ENCODE data around the gene WDR59. TPM values are rescaled to one million over a fixed set of nuclear protein-coding genes. Genes with fewer than 3 reads are reported as not detected.

Gene WDR59
- total and polyA plus RNA-seq, 2 of the 4 experiments (the other 2 are of a cell fraction): 29.4 to 44.6 TPM

DNA sequence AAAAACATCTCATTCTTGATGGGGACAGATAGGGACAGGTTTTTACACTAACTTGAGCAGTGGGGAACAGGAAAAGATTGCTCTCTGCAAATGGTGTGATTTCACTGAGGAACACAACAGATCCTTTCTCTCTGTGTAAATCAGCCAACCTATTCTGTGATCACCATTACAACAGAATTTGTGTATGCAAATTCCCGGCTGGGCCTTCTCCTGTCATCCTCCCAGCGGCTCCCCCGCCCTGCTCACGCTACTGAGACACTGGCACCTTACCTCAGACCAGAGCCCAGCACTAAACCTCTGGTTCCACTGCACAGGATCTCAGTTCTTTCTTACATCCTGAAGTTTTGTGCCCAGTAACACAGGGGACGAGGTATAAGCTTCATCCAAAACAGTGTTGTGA is 113.3 kb downstream of the WDR59 start:
- H2AK9ac ChIP-seq (replicated peaks; ENCODE audit: low read depth, low read length, poor library complexity): no peak overlapping the region
- H3K4me2 ChIP-seq (ENCODE audit: low read depth, low read length): no peak overlapping the region
- H4K20me1 ChIP-seq (ENCODE audit: insufficient read depth, low read length): no peaks in the 10 kb centered on the region
- TF ChIP-seq FOS (IDR thresholded peaks at IDR 0.05; ENCODE audit: low read depth, low read length) (no peak), RFX5 (IDR thresholded peaks at IDR 0.05; ENCODE audit: low read depth, low read length) (no peak), NFE2L2 (IDR thresholded peaks at IDR 0.05; ENCODE audit: low read depth, low read length) (no peak), MXI1 (IDR thresholded peaks at IDR 0.05; ENCODE audit: borderline replicate concordance, low read depth, low read length) (no peak), RCOR1 (IDR thresholded peaks at IDR 0.05; ENCODE audit: insufficient replicate concordance, low read length) (no peak), BHLHE40 (IDR thresholded peaks at IDR 0.05; ENCODE audit: low read depth, low read length) (no peak), POLR2A (IDR thresholded peaks at IDR 0.05; ENCODE audit: low read depth, low read length) (no peak), MAZ (IDR thresholded peaks at IDR 0.05; ENCODE audit: borderline replicate concordance, low read depth, low read length) (no peak), CHD1 (IDR thresholded peaks at IDR 0.05; ENCODE audit: low read depth, low read length) (no peak), SMC3 (IDR thresholded peaks at IDR 0.05; ENCODE audit: low read depth, low read length) (no peak)
- TF ChIP-seq, protein P1, sequence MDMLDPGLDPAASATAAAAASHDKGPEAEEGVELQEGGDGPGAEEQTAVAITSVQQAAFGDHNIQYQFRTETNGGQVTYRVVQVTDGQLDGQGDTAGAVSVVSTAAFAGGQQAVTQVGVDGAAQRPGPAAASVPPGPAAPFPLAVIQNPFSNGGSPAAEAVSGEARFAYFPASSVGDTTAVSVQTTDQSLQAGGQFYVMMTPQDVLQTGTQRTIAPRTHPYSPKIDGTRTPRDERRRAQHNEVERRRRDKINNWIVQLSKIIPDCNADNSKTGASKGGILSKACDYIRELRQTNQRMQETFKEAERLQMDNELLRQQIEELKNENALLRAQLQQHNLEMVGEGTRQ (IDR thresholded peaks at IDR 0.05; ENCODE audit: low read depth, low read length): no peak
- H3K9ac ChIP-seq (ENCODE audit: low read depth, low read length): no peak overlapping the region
- H2BK20ac ChIP-seq (ENCODE audit: low read depth, low read length): no peak overlapping the region
- DNase-seq (no peak), ATAC-seq (ENCODE audit: low read depth) (no peak)
- no peak overlapping the region for H3K4ac ChIP-seq (ENCODE audit: low read depth, low read length)
- no peak overlapping the region for H2AFZ ChIP-seq (replicated peaks; ENCODE audit: low read length, poor library complexity)
- H4K5ac ChIP-seq (ENCODE audit: low read depth, low read length): no peak overlapping the region
- H3K27ac ChIP-seq (ENCODE audit: insufficient read depth, low read length): no peak overlapping the region
- H3K9me3 ChIP-seq (ENCODE audit: control insufficient read depth, insufficient read depth, low read length): no peaks in the 10 kb centered on the region
- H4K91ac ChIP-seq (ENCODE audit: insufficient read depth, low read depth, low read length): no peak overlapping the region
- no peaks in the 10 kb centered on the region for H3K27me3 ChIP-seq (ENCODE audit: control insufficient read depth, insufficient read depth, low read length)
- H3K4me3 ChIP-seq (ENCODE audit: insufficient read depth, low read depth, low read length): no peak overlapping the region
- no peak overlapping the region for H3K18ac ChIP-seq (ENCODE audit: low read depth, low read length)
- intact Hi-C loops (cut with micrococcal nuclease) (no loop called here), in situ Hi-C loops (cut with MboI; ENCODE audit: low sequenced_read_pairs) (no loop called here), dilution Hi-C loops (cut with HindIII; ENCODE audit: low sequenced_read_pairs, unreplicated experiment) (no loop called here)
- no peak overlapping the region for H3K14ac ChIP-seq (replicated peaks; ENCODE audit: low read depth, low read length)
- WGBS, 2 experiments (ENCODE audit: extremely low coverage in 2 of 2, insufficient read length in 1 of 2): no CpG with 5 or more reads among the region's 5 CpGs
- H2BK120ac ChIP-seq (ENCODE audit: low read depth, low read length): no peak overlapping the region
- H3K79me1 ChIP-seq (ENCODE audit: low read depth in 1 of 2, low read length in 2 of 2): no peaks in the 10 kb centered on the region
- BruUV-seq (replicated peaks): no TSS peak
- ChIA-PET CTCF (interaction anchor here (1.0 kb wide), 1 partner anchor 9 kb away, joined by 6 read pairs; no protein-coding TSS in a partner anchor), POLR2A (ENCODE audit: unreplicated experiment) (no interaction called here)
- H3K4me1 ChIP-seq (ENCODE audit: control insufficient read depth, insufficient read depth, low read length): no peaks in the 10 kb centered on the region
- no peak overlapping the region for H3K23ac ChIP-seq (ENCODE audit: low read depth, low read length)
- H2AK5ac ChIP-seq (ENCODE audit: low read depth, low read length): no peak overlapping the region
- no peak overlapping the region for H3K56ac ChIP-seq (ENCODE audit: extremely low read depth, insufficient read depth, low read length)
- H2BK15ac ChIP-seq (ENCODE audit: low read depth, low read length): no peak overlapping the region
- H4K8ac ChIP-seq (ENCODE audit: low read depth in 2 of 2, low read length in 2 of 2): no peak overlapping the region
- no peak overlapping the region for H2BK5ac ChIP-seq (ENCODE audit: low read depth, low read length, poor library complexity, severe bottlenecking)
- peaks cover 11% of the 10 kb centered on the region for H3K36me3 ChIP-seq (ENCODE audit: control insufficient read depth, insufficient read depth, low read length)
- peaks cover 3% of the 10 kb centered on the region; the same call in 1 of the 2 replicates for H3K9me1 ChIP-seq (ENCODE audit: insufficient read depth, low read length)

Measured in IMR-90 (cell line).